ENCODE results near the gene KLHL2.

- TF ChIP-seq CTCF (IDR thresholded peaks at IDR 0.05) (no peak), POLR2A (IDR thresholded peaks at IDR 0.05) (no peak), EP300 (IDR thresholded peaks at IDR 0.05) (no peak)
Observed at GRCh38 chr4:165319509-165319908, 112.1 kb downstream of the KLHL2 start.

All from tibial nerve (tissue), 4 donors.